Right atrium auricular region (tissue), 2 donors: ENCODE results near the gene TICRR. TPM values are rescaled to one million over a fixed set of nuclear protein-coding genes. Genes with fewer than 3 reads are reported as not detected.

Experiments used
- DNase-seq: peaks from one replicate; pipeline ENCODE4 v3.0.0-alpha.2; 2019; ENCODE audit warnings: low spot score
- H3K27ac ChIP-seq, 2 donors: fragments of 200-600 bp; sonication (generic); 1 replicate in 1 of 2; 2 replicates in 1 of 2; pipeline ENCODE4 v1.5.1; 2016 to 2019
- H3K27me3 ChIP-seq, 2 donors: fragments of 200-600 bp; sonication (generic); one replicate each; pipeline versions ENCODE4 v1.5.1 to v1.6.0; 2017 to 2019
- H3K36me3 ChIP-seq: fragments of 200-600 bp; sonication (generic); one replicate; pipeline ENCODE4 v1.5.1; 2016
- H3K4me1 ChIP-seq, 2 donors: fragments of 200-600 bp; sonication (generic); one replicate each; pipeline versions ENCODE4 v1.5.1 to v1.6.0; 2017 to 2019
- H3K4me3 ChIP-seq, 2 donors: fragments of 200-600 bp; sonication (generic); 1 replicate in 1 of 2; 2 replicates in 1 of 2; pipeline ENCODE4 v1.5.1; 2017 to 2019; ENCODE audit warnings: mild to moderate bottlenecking in 1 of 2, moderate library complexity in 1 of 2
- H3K9me3 ChIP-seq, 2 donors: fragments of 200-600 bp; sonication (generic); one replicate each; pipeline ENCODE4 v1.5.1; 2019
- total RNA-seq, 2 donors: library from RNA; depleted of rRNA; stranded (reverse); fragments of >200 nt; gene quantifications; one replicate each; pipeline ENCODE4 v1.1.0, GENCODE V29; 2016
- TF ChIP-seq, protein P1 (sequence below), 2 donors: fragments of 200-600 bp; sonication (generic); IDR thresholded peaks; one replicate each; pipeline ENCODE4 v1.5.1; 2019; ENCODE audit warnings: antibody characterized with exemption in 2 of 2

The TICRR gene
- total RNA-seq, 2 donors from 2014 or later: not detected

DNA sequence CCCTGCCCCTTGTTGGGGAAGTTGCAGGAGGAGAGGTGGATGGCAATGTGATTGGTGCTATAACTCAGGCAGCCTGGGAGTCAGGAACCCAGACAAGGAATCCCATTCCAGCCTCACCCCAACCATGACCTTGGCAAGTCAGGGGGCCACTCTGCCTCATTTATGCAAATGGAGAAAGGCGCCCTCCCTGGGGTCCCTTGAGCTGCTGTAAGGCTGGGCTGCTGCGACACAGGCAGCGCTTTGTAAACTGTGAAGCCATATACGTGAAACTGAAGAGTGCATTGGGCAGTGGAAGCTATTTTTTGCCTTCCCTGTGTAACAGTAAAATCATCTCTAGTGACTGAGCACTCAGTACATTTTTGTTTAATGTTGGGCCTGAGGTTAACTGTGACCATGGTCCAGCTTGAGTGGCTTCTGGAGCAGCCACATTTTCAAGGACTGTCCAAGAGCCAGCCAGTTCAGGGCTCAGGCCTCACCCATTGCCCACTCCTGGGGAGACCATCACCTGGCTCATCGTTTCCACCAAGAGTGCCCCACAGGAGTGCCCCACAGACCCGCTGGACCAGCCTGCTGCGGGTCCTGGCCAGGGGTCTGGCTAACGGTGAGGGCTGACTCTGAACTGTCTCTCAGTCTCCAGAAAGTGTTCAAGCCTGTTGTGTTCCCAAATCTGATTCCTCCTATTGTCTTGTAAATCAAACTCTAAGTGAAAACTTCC, 52.1 kb downstream of the TICRR start:
- DNase-seq: no peak
- H3K27me3 ChIP-seq: no peaks in the 10 kb centered on the region
- TF ChIP-seq, protein P1, sequence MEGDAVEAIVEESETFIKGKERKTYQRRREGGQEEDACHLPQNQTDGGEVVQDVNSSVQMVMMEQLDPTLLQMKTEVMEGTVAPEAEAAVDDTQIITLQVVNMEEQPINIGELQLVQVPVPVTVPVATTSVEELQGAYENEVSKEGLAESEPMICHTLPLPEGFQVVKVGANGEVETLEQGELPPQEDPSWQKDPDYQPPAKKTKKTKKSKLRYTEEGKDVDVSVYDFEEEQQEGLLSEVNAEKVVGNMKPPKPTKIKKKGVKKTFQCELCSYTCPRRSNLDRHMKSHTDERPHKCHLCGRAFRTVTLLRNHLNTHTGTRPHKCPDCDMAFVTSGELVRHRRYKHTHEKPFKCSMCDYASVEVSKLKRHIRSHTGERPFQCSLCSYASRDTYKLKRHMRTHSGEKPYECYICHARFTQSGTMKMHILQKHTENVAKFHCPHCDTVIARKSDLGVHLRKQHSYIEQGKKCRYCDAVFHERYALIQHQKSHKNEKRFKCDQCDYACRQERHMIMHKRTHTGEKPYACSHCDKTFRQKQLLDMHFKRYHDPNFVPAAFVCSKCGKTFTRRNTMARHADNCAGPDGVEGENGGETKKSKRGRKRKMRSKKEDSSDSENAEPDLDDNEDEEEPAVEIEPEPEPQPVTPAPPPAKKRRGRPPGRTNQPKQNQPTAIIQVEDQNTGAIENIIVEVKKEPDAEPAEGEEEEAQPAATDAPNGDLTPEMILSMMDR (IDR thresholded peaks at IDR 0.05): no peak
- H3K4me1 ChIP-seq: no peaks in the 10 kb centered on the region
- no peaks in the 10 kb centered on the region for H3K9me3 ChIP-seq
- peaks cover 41% of the 10 kb centered on the region for H3K36me3 ChIP-seq
- no peak overlapping the region for H3K4me3 ChIP-seq
- no peak overlapping the region for H3K27ac ChIP-seq

DNA sequence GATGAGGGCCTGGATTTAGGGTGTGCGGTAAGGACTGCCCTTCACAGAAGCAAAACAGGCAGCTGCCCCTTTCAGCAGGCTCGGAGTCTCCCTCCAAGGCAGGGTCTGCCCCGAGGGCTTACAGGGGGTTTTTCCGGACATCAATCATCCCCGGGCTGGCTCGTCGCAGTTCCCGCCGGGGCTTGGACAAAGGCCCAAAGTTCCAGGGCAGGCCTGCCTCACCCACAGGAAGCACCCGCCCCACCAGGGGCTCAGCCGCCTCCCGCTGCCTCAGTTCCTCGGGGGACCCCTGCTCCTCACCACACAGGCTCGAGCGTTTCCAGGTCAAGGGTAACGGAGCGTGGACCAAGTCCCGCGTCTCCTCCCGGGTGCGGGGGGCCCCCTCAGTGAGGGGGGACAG, 53.0 kb downstream of the TICRR start:
- TF ChIP-seq, protein P1 (IDR thresholded peaks at IDR 0.05): no peak
- Histone ChIP-seq H3K36me3 (peaks cover 49% of the 10 kb centered on the region), H3K4me1 (no peaks in the 10 kb centered on the region), H3K9me3 (no peaks in the 10 kb centered on the region), H3K27ac (no peak overlapping the region), H3K27me3 (no peaks in the 10 kb centered on the region), H3K4me3 (no peak overlapping the region)
- no peak for DNase-seq

DNA sequence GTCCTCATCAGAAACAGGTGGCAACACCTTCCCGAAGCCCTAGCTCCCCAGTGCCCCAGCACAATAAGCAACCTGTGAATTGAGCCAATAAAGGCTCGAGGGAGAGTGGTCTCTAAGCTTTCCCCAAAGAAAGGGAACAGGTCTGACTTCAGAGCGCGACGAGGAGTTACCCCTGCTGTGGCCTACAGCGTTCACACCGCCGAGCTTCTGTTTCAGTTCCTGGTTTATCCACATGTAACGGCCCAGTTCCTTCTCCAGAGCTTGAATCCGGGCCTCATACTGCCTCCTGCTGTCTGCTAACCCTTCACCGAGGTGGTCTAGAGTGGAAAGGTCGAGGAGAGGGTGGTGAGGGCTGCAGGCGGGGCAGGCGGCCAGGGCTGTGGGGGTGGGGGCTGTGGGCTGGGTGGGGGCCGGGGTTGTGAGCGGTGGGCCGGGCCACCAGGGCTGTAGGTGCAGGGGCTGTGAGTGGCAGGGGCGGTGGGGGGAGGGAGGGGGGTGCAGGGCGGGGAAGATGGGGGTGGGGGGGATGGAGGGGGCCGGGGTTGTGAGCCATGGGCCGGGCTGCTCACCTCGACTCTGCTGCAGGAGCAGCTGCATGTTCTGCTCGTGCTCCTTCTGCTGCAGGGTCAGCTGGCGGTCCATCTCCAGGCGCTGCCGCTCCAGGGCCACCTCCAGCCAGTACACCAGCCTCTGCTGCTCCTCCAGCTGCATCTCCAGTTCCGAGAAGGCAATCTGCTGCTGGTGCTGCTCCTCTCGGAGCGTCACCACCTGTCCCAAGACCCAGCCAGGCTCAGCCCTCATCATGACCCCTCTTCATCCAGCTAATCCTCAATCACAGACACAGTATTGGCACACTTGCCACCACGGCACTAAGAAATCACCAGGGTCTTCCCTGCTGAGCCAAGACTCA, 53.8 kb downstream of the TICRR start:
- DNase-seq: no peak
- no peaks in the 10 kb centered on the region for H3K4me1 ChIP-seq
- peaks cover 49% of the 10 kb centered on the region for H3K36me3 ChIP-seq

DNA sequence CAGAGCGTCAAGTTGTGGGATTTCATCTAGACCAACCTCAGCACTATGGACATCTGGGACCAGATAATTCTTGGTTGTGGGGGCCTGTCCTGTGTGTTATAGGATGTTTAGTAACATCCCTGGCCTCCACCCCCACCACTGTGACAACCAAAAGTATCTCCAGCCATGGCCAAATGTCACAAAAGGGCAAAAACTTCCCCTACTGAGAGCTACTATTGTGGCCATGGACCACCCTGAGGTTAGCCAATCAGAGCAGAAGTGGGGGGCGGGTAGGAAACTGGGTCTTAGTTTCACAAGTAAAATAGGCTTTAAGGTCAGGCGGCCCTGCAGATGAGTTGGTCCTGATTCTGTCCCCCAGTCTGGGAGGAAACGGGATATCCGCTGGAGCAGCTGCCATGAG, 54.6 kb downstream of the TICRR start:
- Histone ChIP-seq H3K4me3 (no peak overlapping the region), H3K4me1 (no peaks in the 10 kb centered on the region), H3K27me3 (no peaks in the 10 kb centered on the region), H3K36me3 (peaks cover 49% of the 10 kb centered on the region), H3K27ac (no peak overlapping the region), H3K9me3 (no peaks in the 10 kb centered on the region)
- TF ChIP-seq, protein P1 (IDR thresholded peaks at IDR 0.05): no peak
- no peak for DNase-seq

More for the DNA sequence above, 53.8 kb downstream of the TICRR start:
- Histone ChIP-seq H3K27ac (no peak overlapping the region), H3K27me3 (no peaks in the 10 kb centered on the region), H3K9me3 (no peaks in the 10 kb centered on the region), H3K4me3 (no peak overlapping the region)
- TF ChIP-seq, protein P1 (IDR thresholded peaks at IDR 0.05): no peak

DNA sequence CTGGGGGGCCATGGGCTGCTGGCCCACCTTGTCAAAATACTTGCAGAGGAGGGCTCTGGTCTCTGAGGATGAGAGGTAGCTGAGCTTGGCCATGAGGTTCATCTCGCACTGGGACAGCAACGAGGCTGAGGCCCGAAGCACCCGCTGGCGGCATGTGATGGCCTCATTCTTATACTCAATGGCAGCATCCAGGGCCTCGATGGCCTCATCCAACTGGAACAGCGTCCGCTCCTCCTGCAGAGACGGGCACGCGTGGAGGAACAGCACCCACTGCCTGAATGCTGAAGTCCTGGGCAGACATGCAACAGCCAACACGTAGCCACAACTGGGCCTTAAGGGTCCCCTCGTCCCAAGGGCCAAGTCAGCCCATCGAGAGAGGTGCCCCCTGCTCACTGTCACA, 55.0 kb downstream of the TICRR start:
- DNase-seq: no peak
- Histone ChIP-seq H3K27me3 (no peaks in the 10 kb centered on the region), H3K9me3 (no peaks in the 10 kb centered on the region), H3K4me3 (no peak overlapping the region), H3K36me3 (peaks cover 49% of the 10 kb centered on the region), H3K4me1 (no peaks in the 10 kb centered on the region), H3K27ac (no peak overlapping the region)
- TF ChIP-seq, protein P1 (IDR thresholded peaks at IDR 0.05): no peak
